ENCODE data around the gene IGFBP2. TPM values are rescaled to one million over a fixed set of nuclear protein-coding genes. Genes with fewer than 3 reads are reported as not detected.

Gene IGFBP2
- total and polyA plus RNA-seq, 2 experiments from 2014 or later = 177 to 364 TPM

DNA sequence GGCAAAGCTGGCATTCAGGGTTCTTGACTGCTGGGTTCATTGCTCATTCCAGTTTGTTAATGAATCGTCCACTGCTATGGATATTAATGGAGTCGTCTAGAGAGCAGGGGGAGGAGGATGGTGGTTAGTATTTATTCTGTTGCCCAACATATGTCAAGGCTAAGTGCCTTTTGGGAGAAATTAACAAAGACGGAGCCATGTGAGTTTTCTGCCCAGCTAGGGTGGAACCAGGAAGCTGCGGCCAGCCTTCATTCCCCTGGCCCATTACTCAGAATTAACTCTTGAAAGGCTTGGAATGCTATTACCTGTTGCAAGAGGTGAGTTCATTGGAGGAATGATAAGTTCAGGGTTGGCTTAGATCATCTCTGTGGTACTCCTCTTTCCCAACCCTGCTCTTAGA lies 19.3 kb downstream of the IGFBP2 start:
- DNase-seq (ENCODE audit: low spot score) (no peak), ATAC-seq (no peak)
- Histone ChIP-seq H3K27me3 (ENCODE audit: insufficient read depth) (no peaks in the 10 kb centered on the region), H3K4me2 (no peak overlapping the region), H4K20me1 (replicated peaks; ENCODE audit: insufficient read depth) (peaks cover 28% of the 10 kb centered on the region), H3K36me3 (ENCODE audit: insufficient read depth) (no peaks in the 10 kb centered on the region), H3F3A (replicated peaks; ENCODE audit: low read depth) (no peaks in the 10 kb centered on the region), H3K4me3 (no peak overlapping the region), H3K4me1 (ENCODE audit: insufficient read depth) (peaks cover 12% of the 10 kb centered on the region), H3K79me2 (replicated peaks; ENCODE audit: insufficient read depth) (peaks cover 79% of the 10 kb centered on the region), H2AFZ (no peak overlapping the region), H3K27ac (ENCODE audit: low read depth) (no peak overlapping the region), H3K9me2 (ENCODE audit: insufficient read depth) (no peaks in the 10 kb centered on the region)
- Mint-ChIP-seq H3K36me3 (ENCODE audit: low read depth) (peaks cover 26% of the 10 kb centered on the region), H3K27me3 (ENCODE audit: insufficient read depth, low read depth, poor library complexity) (peaks cover 9% of the 10 kb centered on the region), H3K4me3 (no peak overlapping the region), H3K4me1 (peaks cover 54% of the 10 kb centered on the region), H3K9me3 (no peaks in the 10 kb centered on the region), H3K27ac (no peak overlapping the region)
- TF ChIP-seq, protein P1, sequence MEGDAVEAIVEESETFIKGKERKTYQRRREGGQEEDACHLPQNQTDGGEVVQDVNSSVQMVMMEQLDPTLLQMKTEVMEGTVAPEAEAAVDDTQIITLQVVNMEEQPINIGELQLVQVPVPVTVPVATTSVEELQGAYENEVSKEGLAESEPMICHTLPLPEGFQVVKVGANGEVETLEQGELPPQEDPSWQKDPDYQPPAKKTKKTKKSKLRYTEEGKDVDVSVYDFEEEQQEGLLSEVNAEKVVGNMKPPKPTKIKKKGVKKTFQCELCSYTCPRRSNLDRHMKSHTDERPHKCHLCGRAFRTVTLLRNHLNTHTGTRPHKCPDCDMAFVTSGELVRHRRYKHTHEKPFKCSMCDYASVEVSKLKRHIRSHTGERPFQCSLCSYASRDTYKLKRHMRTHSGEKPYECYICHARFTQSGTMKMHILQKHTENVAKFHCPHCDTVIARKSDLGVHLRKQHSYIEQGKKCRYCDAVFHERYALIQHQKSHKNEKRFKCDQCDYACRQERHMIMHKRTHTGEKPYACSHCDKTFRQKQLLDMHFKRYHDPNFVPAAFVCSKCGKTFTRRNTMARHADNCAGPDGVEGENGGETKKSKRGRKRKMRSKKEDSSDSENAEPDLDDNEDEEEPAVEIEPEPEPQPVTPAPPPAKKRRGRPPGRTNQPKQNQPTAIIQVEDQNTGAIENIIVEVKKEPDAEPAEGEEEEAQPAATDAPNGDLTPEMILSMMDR (conservative IDR thresholded peaks at IDR 0.05; ENCODE audit: low read depth in 2 of 2) = no peak
- no peak for TF ChIP-seq EZH2 (IDR thresholded peaks at IDR 0.05; ENCODE audit: low read depth, unreplicated experiment)
- no peak for TF ChIP-seq EZH2phosphoT487 (IDR thresholded peaks at IDR 0.05; ENCODE audit: unreplicated experiment)
- no peak for TF ChIP-seq CREB1 (CRISPR knock-in tag; IDR thresholded peaks at IDR 0.05; ENCODE audit: low read depth)
- TF ChIP-seq, protein P2, sequence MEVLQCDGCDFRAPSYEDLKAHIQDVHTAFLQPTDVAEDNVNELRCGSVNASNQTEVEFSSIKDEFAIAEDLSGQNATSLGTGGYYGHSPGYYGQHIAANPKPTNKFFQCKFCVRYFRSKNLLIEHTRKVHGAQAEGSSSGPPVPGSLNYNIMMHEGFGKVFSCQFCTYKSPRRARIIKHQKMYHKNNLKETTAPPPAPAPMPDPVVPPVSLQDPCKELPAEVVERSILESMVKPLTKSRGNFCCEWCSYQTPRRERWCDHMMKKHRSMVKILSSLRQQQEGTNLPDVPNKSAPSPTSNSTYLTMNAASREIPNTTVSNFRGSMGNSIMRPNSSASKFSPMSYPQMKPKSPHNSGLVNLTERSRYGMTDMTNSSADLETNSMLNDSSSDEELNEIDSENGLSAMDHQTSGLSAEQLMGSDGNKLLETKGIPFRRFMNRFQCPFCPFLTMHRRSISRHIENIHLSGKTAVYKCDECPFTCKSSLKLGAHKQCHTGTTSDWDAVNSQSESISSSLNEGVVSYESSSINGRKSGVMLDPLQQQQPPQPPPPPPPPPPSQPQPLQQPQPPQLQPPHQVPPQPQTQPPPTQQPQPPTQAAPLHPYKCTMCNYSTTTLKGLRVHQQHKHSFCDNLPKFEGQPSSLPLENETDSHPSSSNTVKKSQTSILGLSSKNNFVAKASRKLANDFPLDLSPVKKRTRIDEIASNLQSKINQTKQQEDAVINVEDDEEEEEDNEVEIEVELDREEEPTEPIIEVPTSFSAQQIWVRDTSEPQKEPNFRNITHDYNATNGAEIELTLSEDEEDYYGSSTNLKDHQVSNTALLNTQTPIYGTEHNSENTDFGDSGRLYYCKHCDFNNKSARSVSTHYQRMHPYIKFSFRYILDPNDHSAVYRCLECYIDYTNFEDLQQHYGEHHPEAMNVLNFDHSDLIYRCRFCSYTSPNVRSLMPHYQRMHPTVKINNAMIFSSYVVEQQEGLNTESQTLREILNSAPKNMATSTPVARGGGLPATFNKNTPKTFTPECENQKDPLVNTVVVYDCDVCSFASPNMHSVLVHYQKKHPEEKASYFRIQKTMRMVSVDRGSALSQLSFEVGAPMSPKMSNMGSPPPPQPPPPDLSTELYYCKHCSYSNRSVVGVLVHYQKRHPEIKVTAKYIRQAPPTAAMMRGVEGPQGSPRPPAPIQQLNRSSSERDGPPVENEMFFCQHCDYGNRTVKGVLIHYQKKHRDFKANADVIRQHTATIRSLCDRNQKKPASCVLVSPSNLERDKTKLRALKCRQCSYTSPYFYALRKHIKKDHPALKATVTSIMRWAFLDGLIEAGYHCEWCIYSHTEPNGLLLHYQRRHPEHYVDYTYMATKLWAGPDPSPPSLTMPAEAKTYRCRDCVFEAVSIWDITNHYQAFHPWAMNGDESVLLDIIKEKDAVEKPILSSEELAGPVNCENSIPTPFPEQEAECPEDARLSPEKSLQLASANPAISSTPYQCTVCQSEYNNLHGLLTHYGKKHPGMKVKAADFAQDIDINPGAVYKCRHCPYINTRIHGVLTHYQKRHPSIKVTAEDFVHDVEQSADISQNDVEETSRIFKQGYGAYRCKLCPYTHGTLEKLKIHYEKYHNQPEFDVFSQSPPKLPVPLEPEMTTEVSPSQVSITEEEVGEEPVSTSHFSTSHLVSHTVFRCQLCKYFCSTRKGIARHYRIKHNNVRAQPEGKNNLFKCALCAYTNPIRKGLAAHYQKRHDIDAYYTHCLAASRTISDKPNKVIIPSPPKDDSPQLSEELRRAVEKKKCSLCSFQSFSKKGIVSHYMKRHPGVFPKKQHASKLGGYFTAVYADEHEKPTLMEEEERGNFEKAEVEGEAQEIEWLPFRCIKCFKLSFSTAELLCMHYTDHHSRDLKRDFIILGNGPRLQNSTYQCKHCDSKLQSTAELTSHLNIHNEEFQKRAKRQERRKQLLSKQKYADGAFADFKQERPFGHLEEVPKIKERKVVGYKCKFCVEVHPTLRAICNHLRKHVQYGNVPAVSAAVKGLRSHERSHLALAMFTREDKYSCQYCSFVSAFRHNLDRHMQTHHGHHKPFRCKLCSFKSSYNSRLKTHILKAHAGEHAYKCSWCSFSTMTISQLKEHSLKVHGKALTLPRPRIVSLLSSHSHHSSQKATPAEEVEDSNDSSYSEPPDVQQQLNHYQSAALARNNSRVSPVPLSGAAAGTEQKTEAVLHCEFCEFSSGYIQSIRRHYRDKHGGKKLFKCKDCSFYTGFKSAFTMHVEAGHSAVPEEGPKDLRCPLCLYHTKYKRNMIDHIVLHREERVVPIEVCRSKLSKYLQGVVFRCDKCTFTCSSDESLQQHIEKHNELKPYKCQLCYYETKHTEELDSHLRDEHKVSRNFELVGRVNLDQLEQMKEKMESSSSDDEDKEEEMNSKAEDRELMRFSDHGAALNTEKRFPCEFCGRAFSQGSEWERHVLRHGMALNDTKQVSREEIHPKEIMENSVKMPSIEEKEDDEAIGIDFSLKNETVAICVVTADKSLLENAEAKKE (CRISPR knock-in tag; IDR thresholded peaks at IDR 0.05) = no peak
- TF ChIP-seq ZNF114 (CRISPR knock-in tag; IDR thresholded peaks at IDR 0.05) = no peak
- no peak for TF ChIP-seq NANOG (IDR thresholded peaks at IDR 0.05; ENCODE audit: borderline replicate concordance)
- TF ChIP-seq ZNF331 (CRISPR knock-in tag; IDR thresholded peaks at IDR 0.05; ENCODE audit: low read depth) = no peak
- TF ChIP-seq, protein P3, sequence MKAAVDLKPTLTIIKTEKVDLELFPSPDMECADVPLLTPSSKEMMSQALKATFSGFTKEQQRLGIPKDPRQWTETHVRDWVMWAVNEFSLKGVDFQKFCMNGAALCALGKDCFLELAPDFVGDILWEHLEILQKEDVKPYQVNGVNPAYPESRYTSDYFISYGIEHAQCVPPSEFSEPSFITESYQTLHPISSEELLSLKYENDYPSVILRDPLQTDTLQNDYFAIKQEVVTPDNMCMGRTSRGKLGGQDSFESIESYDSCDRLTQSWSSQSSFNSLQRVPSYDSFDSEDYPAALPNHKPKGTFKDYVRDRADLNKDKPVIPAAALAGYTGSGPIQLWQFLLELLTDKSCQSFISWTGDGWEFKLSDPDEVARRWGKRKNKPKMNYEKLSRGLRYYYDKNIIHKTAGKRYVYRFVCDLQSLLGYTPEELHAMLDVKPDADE (IDR thresholded peaks at IDR 0.05) = no peak
- TF ChIP-seq JUNB (IDR thresholded peaks at IDR 0.05; ENCODE audit: unreplicated experiment) = no peak
- TF ChIP-seq, protein P4, sequence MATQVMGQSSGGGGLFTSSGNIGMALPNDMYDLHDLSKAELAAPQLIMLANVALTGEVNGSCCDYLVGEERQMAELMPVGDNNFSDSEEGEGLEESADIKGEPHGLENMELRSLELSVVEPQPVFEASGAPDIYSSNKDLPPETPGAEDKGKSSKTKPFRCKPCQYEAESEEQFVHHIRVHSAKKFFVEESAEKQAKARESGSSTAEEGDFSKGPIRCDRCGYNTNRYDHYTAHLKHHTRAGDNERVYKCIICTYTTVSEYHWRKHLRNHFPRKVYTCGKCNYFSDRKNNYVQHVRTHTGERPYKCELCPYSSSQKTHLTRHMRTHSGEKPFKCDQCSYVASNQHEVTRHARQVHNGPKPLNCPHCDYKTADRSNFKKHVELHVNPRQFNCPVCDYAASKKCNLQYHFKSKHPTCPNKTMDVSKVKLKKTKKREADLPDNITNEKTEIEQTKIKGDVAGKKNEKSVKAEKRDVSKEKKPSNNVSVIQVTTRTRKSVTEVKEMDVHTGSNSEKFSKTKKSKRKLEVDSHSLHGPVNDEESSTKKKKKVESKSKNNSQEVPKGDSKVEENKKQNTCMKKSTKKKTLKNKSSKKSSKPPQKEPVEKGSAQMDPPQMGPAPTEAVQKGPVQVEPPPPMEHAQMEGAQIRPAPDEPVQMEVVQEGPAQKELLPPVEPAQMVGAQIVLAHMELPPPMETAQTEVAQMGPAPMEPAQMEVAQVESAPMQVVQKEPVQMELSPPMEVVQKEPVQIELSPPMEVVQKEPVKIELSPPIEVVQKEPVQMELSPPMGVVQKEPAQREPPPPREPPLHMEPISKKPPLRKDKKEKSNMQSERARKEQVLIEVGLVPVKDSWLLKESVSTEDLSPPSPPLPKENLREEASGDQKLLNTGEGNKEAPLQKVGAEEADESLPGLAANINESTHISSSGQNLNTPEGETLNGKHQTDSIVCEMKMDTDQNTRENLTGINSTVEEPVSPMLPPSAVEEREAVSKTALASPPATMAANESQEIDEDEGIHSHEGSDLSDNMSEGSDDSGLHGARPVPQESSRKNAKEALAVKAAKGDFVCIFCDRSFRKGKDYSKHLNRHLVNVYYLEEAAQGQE (IDR thresholded peaks at IDR 0.05; ENCODE audit: unreplicated experiment) = no peak
- TF ChIP-seq POLR2AphosphoS5 (IDR thresholded peaks at IDR 0.05; ENCODE audit: low read depth) = no peak
- TF ChIP-seq STAT1 (IDR thresholded peaks at IDR 0.05; ENCODE audit: unreplicated experiment) = no peak
